22Rv1 (cell line): ENCODE measurements around the gene MBP.

Experiments
- ZFX ChIP-seq: fragments of 450-650 bp; IDR thresholded peaks from 2 replicates; pipeline ENCODE4 v1.6.1; 2017; ENCODE audit warnings: antibody characterized with exemption, borderline replicate concordance
- TF ChIP-seq, protein P1 (sequence below): fragments of 450-650 bp; IDR thresholded peaks from 2 replicates; pipeline ENCODE4 v1.5.1; 2017; ENCODE audit warnings: mild to moderate bottlenecking

GRCh38 chr18:77016936-77017335, 115.6 kb downstream of the MBP start:
- TF ChIP-seq, protein P1, sequence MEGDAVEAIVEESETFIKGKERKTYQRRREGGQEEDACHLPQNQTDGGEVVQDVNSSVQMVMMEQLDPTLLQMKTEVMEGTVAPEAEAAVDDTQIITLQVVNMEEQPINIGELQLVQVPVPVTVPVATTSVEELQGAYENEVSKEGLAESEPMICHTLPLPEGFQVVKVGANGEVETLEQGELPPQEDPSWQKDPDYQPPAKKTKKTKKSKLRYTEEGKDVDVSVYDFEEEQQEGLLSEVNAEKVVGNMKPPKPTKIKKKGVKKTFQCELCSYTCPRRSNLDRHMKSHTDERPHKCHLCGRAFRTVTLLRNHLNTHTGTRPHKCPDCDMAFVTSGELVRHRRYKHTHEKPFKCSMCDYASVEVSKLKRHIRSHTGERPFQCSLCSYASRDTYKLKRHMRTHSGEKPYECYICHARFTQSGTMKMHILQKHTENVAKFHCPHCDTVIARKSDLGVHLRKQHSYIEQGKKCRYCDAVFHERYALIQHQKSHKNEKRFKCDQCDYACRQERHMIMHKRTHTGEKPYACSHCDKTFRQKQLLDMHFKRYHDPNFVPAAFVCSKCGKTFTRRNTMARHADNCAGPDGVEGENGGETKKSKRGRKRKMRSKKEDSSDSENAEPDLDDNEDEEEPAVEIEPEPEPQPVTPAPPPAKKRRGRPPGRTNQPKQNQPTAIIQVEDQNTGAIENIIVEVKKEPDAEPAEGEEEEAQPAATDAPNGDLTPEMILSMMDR = no peak
- TF ChIP-seq ZFX = no peak
